HG03558 (cell line): ENCODE measurements around the gene GXYLT1.
"Not testable (repeated sequence)": the region's sequence is repeated elsewhere in the genome, so short reads cannot be mapped to it uniquely, and the experiment has no call there.

ENCODE experiments used
- ATAC-seq: cut with Tn5 transposase; IDR thresholded peaks from one replicate; pipeline ENCODE4 v1.9.1; 2021; ENCODE audit warnings: moderate number of reproducible peaks; ENCODE audit not compliant: unreplicated experiment; ENCODE audit errors: extremely low read depth

GXYLT1 gene

GRCh38 chr12:42104087-42104486 is 40.6 kb downstream of the GXYLT1 start:
- no peak for ATAC-seq

- ATAC-seq = no peak
Measured at GRCh38 chr12:42103155-42103554, 41.5 kb downstream of the GXYLT1 start.

GRCh38 chr12:42102720-42103119 is 42.0 kb downstream of the GXYLT1 start:
- no peak for ATAC-seq

- ATAC-seq = no peak
Measured at GRCh38 chr12:42099433-42099832, 45.2 kb downstream of the GXYLT1 start.

GRCh38 chr12:42097971-42098370 is 46.7 kb downstream of the GXYLT1 start:
- ATAC-seq = peak; percentile 86

GRCh38 chr12:42094277-42094676 is 50.4 kb downstream of the GXYLT1 start:
- no peak for ATAC-seq

GRCh38 chr12:42091769-42092168 is 52.9 kb downstream of the GXYLT1 start:
- ATAC-seq = no peak

GRCh38 chr12:42090899-42091298 is 53.8 kb downstream of the GXYLT1 start:
- no peak for ATAC-seq

GRCh38 chr12:42086031-42086430 is 58.6 kb downstream of the GXYLT1 start:
- ATAC-seq = no peak

GRCh38 chr12:42085594-42085993 is 59.1 kb downstream of the GXYLT1 start:
- ATAC-seq = no peak

GRCh38 chr12:42084522-42084921 is 60.2 kb downstream of the GXYLT1 start:
- no peak for ATAC-seq

- no peak for ATAC-seq
Measured at GRCh38 chr12:42076976-42077375, 67.7 kb downstream of the GXYLT1 start.

- no peak for ATAC-seq
Measured at GRCh38 chr12:42070036-42070435, 74.6 kb downstream of the GXYLT1 start.

GRCh38 chr12:42059127-42059526 is 85.5 kb downstream of the GXYLT1 start:
- ATAC-seq = no peak

- no peak for ATAC-seq
Measured at GRCh38 chr12:42056130-42056529, 88.5 kb downstream of the GXYLT1 start.

GRCh38 chr12:42053456-42053855 is 91.2 kb downstream of the GXYLT1 start:
- ATAC-seq = no peak

GRCh38 chr12:42048980-42049379 is 95.7 kb downstream of the GXYLT1 start:
- ATAC-seq = not testable (repeated sequence)

GRCh38 chr12:42039577-42039976 is 105.1 kb downstream of the GXYLT1 start:
- no peak for ATAC-seq

- ATAC-seq = no peak
Measured at GRCh38 chr12:42039176-42039575, 105.5 kb downstream of the GXYLT1 start.

GRCh38 chr12:42031847-42032564 is 112.7 kb downstream of the GXYLT1 start:
- ATAC-seq = no peak
